SU-DHL-6 (cell line): ENCODE results near the gene ZFP36L1.

Experiments used
- CTCF ChIP-seq: fragments of 200-600 bp; sonication (generic); IDR thresholded peaks from one replicate; pipeline ENCODE4 v1.5.1; 2017; ENCODE audit warnings: antibody characterized with exemption, mild to moderate bottlenecking, low read length, moderate library complexity; ENCODE audit not compliant: insufficient read depth, poor library complexity, severe bottlenecking
- EZH2phosphoT487 ChIP-seq: fragments of 200-600 bp; sonication (generic), shearing (Covaris generic); conservative IDR thresholded peaks from 2 replicates; pipeline ENCODE4 v1.6.1; 2018; ENCODE audit warnings: mild to moderate bottlenecking, antibody characterized with exemption, low read length, moderate library complexity, mixed read lengths

DNA sequence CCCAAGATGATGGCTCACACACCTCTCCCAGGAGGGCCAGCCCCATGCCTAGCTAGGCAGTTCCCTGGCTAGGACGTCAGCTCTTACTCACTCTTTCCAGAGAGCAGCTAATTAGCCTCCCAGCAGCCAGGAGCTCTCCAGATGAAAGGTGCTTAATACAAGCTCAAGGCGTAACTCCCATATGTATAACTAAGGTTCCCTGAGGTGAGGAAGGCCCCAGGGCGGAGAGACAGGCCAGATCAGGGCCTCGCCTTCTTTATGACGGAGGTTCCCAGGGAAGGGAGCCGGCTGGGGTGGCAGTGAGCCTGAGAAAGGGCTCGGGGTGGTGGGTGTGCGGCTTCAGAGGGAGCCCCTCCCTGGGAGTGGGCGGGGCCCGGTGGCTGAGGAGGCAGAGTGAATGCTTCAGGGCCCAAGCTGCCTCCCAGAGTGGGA, 26.4 kb upstream of the ZFP36L1 start:
- TF ChIP-seq CTCF (no peak), EZH2phosphoT487 (no peak)
